A204.1 (cell line): Measurements from ENCODE around the gene PTPN23.
"Not testable (repeated sequence)": the region's sequence is repeated elsewhere in the genome, so short reads cannot be mapped to it uniquely, and the experiment has no call there.

Source experiments
- FAIRE-seq: peaks from 2 replicates; lab custom pipeline; 2012; peaks lifted over from hg19 to GRCh38; lab: Jason Lieb, UNC

The PTPN23 gene, protein sequence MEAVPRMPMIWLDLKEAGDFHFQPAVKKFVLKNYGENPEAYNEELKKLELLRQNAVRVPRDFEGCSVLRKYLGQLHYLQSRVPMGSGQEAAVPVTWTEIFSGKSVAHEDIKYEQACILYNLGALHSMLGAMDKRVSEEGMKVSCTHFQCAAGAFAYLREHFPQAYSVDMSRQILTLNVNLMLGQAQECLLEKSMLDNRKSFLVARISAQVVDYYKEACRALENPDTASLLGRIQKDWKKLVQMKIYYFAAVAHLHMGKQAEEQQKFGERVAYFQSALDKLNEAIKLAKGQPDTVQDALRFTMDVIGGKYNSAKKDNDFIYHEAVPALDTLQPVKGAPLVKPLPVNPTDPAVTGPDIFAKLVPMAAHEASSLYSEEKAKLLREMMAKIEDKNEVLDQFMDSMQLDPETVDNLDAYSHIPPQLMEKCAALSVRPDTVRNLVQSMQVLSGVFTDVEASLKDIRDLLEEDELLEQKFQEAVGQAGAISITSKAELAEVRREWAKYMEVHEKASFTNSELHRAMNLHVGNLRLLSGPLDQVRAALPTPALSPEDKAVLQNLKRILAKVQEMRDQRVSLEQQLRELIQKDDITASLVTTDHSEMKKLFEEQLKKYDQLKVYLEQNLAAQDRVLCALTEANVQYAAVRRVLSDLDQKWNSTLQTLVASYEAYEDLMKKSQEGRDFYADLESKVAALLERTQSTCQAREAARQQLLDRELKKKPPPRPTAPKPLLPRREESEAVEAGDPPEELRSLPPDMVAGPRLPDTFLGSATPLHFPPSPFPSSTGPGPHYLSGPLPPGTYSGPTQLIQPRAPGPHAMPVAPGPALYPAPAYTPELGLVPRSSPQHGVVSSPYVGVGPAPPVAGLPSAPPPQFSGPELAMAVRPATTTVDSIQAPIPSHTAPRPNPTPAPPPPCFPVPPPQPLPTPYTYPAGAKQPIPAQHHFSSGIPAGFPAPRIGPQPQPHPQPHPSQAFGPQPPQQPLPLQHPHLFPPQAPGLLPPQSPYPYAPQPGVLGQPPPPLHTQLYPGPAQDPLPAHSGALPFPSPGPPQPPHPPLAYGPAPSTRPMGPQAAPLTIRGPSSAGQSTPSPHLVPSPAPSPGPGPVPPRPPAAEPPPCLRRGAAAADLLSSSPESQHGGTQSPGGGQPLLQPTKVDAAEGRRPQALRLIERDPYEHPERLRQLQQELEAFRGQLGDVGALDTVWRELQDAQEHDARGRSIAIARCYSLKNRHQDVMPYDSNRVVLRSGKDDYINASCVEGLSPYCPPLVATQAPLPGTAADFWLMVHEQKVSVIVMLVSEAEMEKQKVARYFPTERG (N-terminal part only)

GRCh38 chr3:47380601-47381316, at the start of gene PTPN23:
TSS of gene PTPN23 (plus strand) at chr3:47381021. CDS start at chr3:47381097, 76 bp downstream.
- peak; percentile 97 for FAIRE-seq

DNA sequence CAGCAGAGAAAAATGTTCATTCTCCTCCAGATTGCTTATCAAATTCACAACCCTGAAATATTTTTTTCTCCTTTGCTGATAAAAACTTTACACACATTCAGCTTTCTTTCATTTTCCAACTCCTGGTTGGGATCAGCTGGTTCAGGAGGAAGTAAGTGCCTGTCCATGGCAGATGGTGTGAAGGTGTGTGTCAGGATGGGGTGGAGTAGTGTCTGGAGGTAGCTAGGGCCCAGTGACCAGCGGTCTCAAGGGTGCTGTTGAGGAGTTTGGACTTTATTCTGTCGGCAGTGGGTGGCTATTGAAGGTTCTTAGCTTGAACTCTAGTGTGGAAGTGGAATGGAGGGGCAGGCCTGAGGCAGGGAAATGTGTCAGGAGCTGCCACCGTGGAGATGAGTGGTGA, 46.9 kb upstream of the PTPN23 start:
- no peak for FAIRE-seq

GRCh38 chr3:47337656-47338055, 43.2 kb upstream of the PTPN23 start:
- FAIRE-seq: no peak

GRCh38 chr3:47339951-47340350, 40.9 kb upstream of the PTPN23 start:
- FAIRE-seq: no peak

- FAIRE-seq: no peak
These were observed 40.0 kb upstream of the PTPN23 start for GRCh38 chr3:47340866-47341265.

GRCh38 chr3:47342151-47342550, 38.7 kb upstream of the PTPN23 start:
- no peak for FAIRE-seq

GRCh38 chr3:47342812-47343211, 38.0 kb upstream of the PTPN23 start:
- FAIRE-seq: no peak

DNA sequence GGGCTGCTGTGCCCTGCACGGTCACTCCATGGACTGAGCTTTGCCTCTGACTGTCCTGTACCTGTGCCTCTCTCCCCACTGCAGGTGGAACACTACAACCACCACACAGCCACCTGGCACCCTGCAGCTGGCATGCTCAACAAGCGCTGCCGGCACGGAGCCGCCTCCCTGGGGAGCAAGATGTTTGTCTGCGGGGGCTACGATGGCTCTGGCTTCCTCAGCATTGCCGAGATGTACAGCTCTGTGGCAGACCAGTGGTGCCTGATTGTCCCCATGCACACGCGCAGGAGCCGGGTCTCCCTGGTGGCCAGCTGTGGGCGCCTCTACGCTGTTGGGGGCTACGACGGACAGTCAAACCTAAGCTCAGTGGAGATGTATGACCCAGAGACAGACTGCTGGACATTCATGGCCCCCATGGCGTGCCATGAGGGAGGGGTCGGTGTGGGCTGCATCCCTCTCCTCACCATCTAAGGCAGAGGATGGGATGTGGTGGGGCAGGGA, 37.3 kb upstream of the PTPN23 start:
- no peak for FAIRE-seq

GRCh38 chr3:47344971-47345370, 35.9 kb upstream of the PTPN23 start:
- no peak for FAIRE-seq

- no peak for FAIRE-seq
These were observed 33.5 kb upstream of the PTPN23 start for GRCh38 chr3:47347217-47347801.

- no peak for FAIRE-seq
These were observed 32.2 kb upstream of the PTPN23 start for GRCh38 chr3:47348411-47349154.

DNA sequence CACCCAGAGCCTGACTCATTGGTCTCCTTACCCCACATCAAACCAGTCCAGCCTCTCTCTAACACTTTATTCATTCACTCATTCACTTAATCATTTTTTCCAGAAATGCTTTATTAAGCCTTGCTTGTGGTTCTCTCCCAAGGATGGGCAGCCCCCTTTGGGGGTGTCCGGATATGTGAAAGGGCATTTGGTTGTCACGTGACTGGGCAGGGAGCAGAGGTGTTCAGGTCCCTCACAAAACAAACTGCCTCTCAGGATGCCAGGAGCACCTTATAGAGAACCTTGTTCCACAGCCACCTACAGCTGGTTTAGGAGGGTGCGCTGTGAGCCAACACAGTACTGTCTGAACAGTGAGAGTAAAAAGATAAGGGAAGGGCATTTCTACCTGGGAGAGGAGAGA, 25.8 kb upstream of the PTPN23 start:
- FAIRE-seq: no peak

GRCh38 chr3:47356201-47356600, 24.6 kb upstream of the PTPN23 start:
- FAIRE-seq: no peak

GRCh38 chr3:47359323-47359722, 21.5 kb upstream of the PTPN23 start:
- FAIRE-seq: no peak

DNA sequence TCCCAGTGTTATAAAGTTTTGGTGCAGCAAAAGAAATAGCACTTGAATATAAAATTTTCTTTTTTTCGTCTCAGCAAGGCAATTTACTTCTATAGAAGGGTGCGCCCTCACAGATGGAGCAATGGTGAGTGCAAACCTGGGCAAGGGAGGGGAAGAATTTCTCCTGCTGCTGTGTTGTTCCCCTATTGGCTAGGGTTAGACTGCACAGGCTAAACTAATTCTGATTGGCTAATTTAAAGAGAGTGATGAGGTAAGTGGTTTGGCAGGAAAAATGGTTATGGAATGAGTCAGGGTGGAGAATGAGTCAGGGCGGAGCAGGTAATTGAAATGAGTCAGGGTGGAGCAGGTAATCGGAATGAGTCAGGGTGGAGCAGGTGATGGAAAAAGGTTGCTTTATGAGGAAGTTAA, 20.7 kb upstream of the PTPN23 start:
- not testable (repeated sequence) for FAIRE-seq

DNA sequence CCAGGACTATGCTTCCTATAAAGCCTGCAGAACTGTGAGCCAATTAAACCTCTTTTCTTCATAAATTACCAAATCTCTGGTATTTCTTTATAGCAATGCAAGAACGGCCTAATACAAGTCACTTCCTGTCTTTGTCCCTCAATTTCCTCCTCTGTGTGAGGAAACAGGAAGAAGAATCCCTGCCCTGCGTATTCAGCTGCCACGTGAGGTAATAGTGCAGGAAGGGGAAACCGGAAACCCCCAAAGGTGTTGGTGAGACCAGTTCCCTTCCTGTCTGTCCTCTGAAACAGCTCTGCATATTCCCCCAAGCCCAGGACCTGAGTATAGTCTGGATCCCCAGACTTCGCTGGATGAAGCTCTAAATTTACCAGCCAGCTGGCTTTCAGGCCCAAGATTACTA, 18.1 kb upstream of the PTPN23 start:
- no peak for FAIRE-seq

DNA sequence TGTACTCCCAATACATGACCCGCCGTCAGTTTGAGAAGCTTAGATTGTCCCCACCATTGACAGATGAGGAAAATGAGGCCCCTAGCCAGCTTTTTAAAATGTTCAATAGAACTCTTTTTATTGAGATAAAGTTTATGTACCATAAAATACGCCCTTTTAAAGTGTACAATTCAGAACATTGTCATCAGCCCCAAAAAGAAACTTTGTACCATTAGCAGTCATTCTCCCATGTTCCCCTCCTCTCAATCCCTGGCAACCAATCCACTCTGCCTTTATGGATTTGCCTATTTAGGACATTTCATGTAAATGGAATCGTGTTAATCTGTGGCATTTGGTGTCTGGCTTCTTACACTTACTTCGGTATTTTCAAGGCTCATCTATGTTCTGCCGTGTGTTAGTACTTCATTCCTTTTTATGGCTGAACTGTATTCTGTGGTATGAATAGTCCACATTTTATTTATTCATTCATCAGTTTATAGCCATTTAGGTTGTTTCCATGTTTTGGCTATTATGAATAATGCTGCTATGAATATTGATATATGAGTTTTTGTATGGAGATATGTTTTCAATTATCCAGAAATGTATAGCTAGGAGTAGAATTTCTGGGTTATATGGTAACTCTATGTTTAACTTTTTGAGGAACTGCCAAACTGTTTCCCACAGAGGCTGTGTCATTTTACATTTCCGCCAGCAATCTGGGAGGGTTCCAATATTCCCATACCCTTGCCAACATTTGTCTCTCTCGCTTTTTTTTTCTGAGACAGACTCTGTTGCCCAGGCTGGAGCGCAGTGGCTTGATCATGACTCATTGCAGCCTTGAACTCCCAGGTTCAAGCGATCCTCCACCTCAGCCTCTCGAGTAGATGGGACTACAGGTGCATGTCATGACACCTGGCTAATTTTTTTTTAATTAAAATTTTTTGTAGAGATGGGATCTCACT, 15.3 kb upstream of the PTPN23 start:
- FAIRE-seq: no peak

GRCh38 chr3:47366833-47367232, 14.0 kb upstream of the PTPN23 start:
- no peak for FAIRE-seq

DNA sequence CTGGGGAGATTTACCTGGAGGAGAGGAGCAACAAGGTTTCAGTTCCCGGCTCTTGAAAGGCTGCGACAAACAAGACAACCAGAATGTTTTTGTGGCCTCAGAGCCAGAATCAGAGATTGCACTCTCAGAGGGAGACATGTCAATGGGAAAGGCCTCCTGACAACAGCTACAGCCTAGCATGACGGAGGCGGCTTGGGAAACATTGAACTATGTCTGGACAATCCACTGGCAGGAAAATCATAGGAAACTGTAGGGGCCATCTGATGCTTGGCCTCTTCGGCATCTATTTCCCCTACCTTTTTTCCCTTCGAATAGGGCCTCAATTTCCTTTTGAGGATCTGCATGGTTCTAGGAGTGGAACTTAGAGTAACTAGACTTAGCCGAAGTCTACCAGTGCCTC, 13.2 kb upstream of the PTPN23 start:
- FAIRE-seq: no peak
